Liver (tissue), 9 donors: ENCODE results near the gene RNGTT. TPM values are rescaled to one million over a fixed set of nuclear protein-coding genes. Genes with fewer than 3 reads are reported as not detected.

Experiments
- DNase-seq: peaks from one replicate; pipeline ENCODE4 v3.0.0-alpha.2; 2017; ENCODE audit warnings: low spot score
- H3K27ac ChIP-seq, 2 donors: one replicate each; pipeline ENCODE4 v1.7.0; 2013; ENCODE audit warnings: inconsistent platforms in 2 of 2, low read length in 2 of 2, control low read depth in 1 of 2, low read depth in 1 of 2, mild to moderate bottlenecking in 1 of 2
- H3K27me3 ChIP-seq, 4 donors: one replicate each; pipeline versions ENCODE4 v1.6.1 to v1.7.0; 2013; ENCODE audit warnings: low read length in 3 of 4, inconsistent platforms in 1 of 4, mild to moderate bottlenecking in 1 of 4, moderate library complexity in 1 of 4; ENCODE audit not compliant: control insufficient read depth in 4 of 4, insufficient read depth in 4 of 4
- H3K36me3 ChIP-seq, 4 donors: one replicate each; pipeline versions ENCODE4 v1.6.1 to v1.7.0; 2013; ENCODE audit warnings: low read length in 3 of 4, mild to moderate bottlenecking in 3 of 4, low read depth in 1 of 4, moderate library complexity in 1 of 4; ENCODE audit not compliant: control insufficient read depth in 4 of 4, insufficient read depth in 3 of 4
- H3K4me1 ChIP-seq, 4 donors: one replicate each; pipeline versions ENCODE4 v1.6.1 to v1.7.0; 2013; ENCODE audit warnings: low read length in 3 of 4, mild to moderate bottlenecking in 3 of 4, moderate library complexity in 1 of 4; ENCODE audit not compliant: control insufficient read depth in 4 of 4, insufficient read depth in 4 of 4
- H3K4me3 ChIP-seq, 3 donors: one replicate each; pipeline versions ENCODE4 v1.6.1 to v1.7.0; 2013; ENCODE audit warnings: low read length in 3 of 3, control low read depth in 1 of 3, low read depth in 1 of 3, mild to moderate bottlenecking in 1 of 3
- H3K9ac ChIP-seq, 2 donors: one replicate each; pipeline ENCODE4 v1.7.0; 2013; ENCODE audit warnings: low read length in 2 of 2, mild to moderate bottlenecking in 2 of 2, moderate library complexity in 2 of 2, control low read depth in 1 of 2, low read depth in 1 of 2
- H3K9me3 ChIP-seq, 4 donors: one replicate each; pipeline versions ENCODE4 v1.6.1 to v1.7.0; 2013; ENCODE audit warnings: low read length in 3 of 4; ENCODE audit not compliant: control insufficient read depth in 4 of 4
- EGR1 ChIP-seq, 2 donors: IDR thresholded peaks; 2 replicates each; pipeline ENCODE4 v1.6.1; 2016 to 2018; ENCODE audit warnings: antibody characterized with exemption in 2 of 2, low read depth in 2 of 2
- FOXA1 ChIP-seq: IDR thresholded peaks from 2 replicates; pipeline ENCODE4 v1.6.1; 2016; ENCODE audit warnings: antibody characterized with exemption
- FOXA2 ChIP-seq: IDR thresholded peaks from 2 replicates; pipeline ENCODE4 v1.6.1; 2016; ENCODE audit warnings: antibody characterized with exemption
- GABPA ChIP-seq, 2 donors: IDR thresholded peaks in 1 of 2; conservative IDR thresholded peaks in 1 of 2; 2 replicates each; pipeline ENCODE4 v1.6.1; 2016; ENCODE audit warnings: antibody characterized with exemption in 2 of 2, mild to moderate bottlenecking in 1 of 2, moderate library complexity in 1 of 2
- HNF4A ChIP-seq, 2 donors: conservative IDR thresholded peaks; 2 replicates each; pipeline ENCODE4 v1.6.1; 2016; ENCODE audit warnings: antibody characterized with exemption in 2 of 2, mild to moderate bottlenecking in 2 of 2
- HNF4G ChIP-seq: IDR thresholded peaks from 2 replicates; pipeline ENCODE4 v1.6.1; 2016; ENCODE audit warnings: antibody characterized with exemption
- JUND ChIP-seq, 2 donors: IDR thresholded peaks; 2 replicates each; pipeline ENCODE4 v1.6.1; 2016; ENCODE audit warnings: antibody characterized with exemption in 2 of 2
- NR2F2 ChIP-seq: IDR thresholded peaks from 2 replicates; pipeline ENCODE4 v1.6.1; 2016; ENCODE audit warnings: antibody characterized with exemption
- REST ChIP-seq: IDR thresholded peaks from 2 replicates; pipeline ENCODE4 v1.6.1; 2016; ENCODE audit warnings: antibody characterized with exemption, mild to moderate bottlenecking
- SP1 ChIP-seq: IDR thresholded peaks from 2 replicates; pipeline ENCODE4 v1.6.1; 2018; ENCODE audit warnings: antibody characterized with exemption, mild to moderate bottlenecking
- TAF1 ChIP-seq: conservative IDR thresholded peaks from 2 replicates; pipeline ENCODE4 v1.6.1; 2016; ENCODE audit warnings: antibody characterized with exemption, mild to moderate bottlenecking
- YY1 ChIP-seq: IDR thresholded peaks from 2 replicates; pipeline ENCODE4 v1.6.1; 2016; ENCODE audit warnings: antibody characterized with exemption, mild to moderate bottlenecking
- ZBTB33 ChIP-seq: IDR thresholded peaks from 2 replicates; pipeline ENCODE4 v1.6.1; 2016; ENCODE audit warnings: antibody characterized with exemption
- WGBS: extraction: QIAGEN DNeasy Blood & Tissue Kit; methylation state at CpG from one replicate; pipeline ENCODE4 v1.1.7; 2013; 5-methylcytosine and 5-hydroxymethylcytosine counted together
- polyA plus RNA-seq, 2 donors: library from polyadenylated mRNA; stranded (reverse) in 1 of 2; unstranded in 1 of 2; fragments of 200-250 nt in 1 of 2; fragments of >200 nt in 1 of 2; fragmentation: Nextera tagmentation in 1 of 2; extraction: Ambion mirVana in 1 of 2; gene quantifications; one replicate each; pipeline versions ENCODE4 v1.2.1 to v1.2.3, GENCODE V29; 2013 to 2015
- total RNA-seq, 2 donors: library from RNA; depleted of rRNA; stranded (reverse); fragments of >200 nt; gene quantifications; one replicate each; pipeline ENCODE4 v1.2.3, GENCODE V29; 2014
- TF ChIP-seq, protein P1 (sequence below): IDR thresholded peaks from 2 replicates; pipeline ENCODE4 v1.6.1; 2016; ENCODE audit warnings: antibody characterized with exemption
- TF ChIP-seq, protein P2 (sequence below): fragments of 150-350 bp; IDR thresholded peaks from 2 replicates; pipeline ENCODE4 v1.5.1; 2017; ENCODE audit warnings: improper control_type of control experiment, low read depth, low read length; ENCODE audit not compliant: missing input control
- donor health status: healthy.
- donor health status: healthy.
- donor health status: healthy.
- donor health status: healthy.
- donor health status: healthy.

RNGTT gene
- total and polyA plus RNA-seq, 4 donors, result 4.1 to 20.8 (median 7.2) TPM

DNA sequence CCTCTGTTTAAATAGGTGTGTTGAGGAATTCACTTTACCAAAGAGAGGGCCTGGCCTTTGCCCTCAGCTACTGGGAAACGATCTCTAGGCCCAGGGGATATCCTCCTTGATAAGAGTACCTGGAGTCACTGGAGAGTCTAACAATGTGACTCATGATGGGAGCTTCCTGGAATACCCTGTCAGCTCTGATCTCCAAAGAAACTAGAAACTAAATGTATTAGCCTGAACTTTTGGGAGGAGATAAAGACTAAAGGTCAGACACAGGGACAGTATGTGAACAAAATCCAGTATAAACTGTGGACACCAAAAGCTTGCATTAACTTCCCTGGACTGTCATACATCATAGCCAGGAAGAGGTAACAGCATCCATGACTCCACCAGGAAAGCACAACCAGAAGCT is 148.5 kb downstream of the RNGTT start:
- 50% methylated on average over 1 of the region's 1 CpG for WGBS
- Histone ChIP-seq H3K4me1 (peaks cover 2 to 17% (median 4%) of the 10 kb centered on the region in 4 donors), H3K9me3 (no peaks in the 10 kb centered on the region), H3K9ac (no peak overlapping the region), H3K4me3 (no peak overlapping the region), H3K27me3 (no peaks in the 10 kb centered on the region), H3K27ac (peak overlapping the region in 1 of 2 donors; percentile 31), H3K36me3 (no peaks in the 10 kb centered on the region)
- TF ChIP-seq HNF4A (conservative IDR thresholded peaks at IDR 0.05) (peak; percentile 20 to 28), GABPA (IDR thresholded peaks at IDR 0.05 in 1 of 2, conservative IDR thresholded peaks at IDR 0.05 in 1 of 2) (no peak), NR2F2 (peak; percentile 28), SP1 (no peak)
- DNase-seq, result no peak

DNA sequence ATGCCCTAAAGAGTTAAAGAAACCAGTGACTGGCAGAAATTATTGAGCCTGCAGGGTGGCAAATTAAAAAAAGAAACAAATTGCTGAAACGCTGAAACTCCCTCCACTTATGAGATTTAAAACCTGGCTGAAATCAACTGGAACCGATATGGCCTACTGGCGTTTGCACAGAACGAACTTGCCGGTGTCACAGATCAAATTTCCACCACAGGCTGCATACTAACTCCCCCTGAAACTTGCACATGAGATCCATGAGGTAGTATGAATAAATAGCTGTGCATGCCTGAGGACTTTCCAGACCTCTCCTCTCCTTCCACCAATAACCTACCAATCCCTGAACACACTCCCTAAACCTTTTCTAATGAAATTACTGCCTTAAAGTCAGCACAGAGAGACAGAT is 150.4 kb downstream of the RNGTT start:
- WGBS, result 90% methylated on average over 5 of the region's 5 CpGs
- DNase-seq, result no peak
- Histone ChIP-seq H3K9me3 (no peaks in the 10 kb centered on the region), H3K4me1 (peaks cover 2 to 17% (median 4%) of the 10 kb centered on the region in 4 donors), H3K27me3 (no peaks in the 10 kb centered on the region), H3K9ac (no peak overlapping the region), H3K27ac (no peak overlapping the region), H3K36me3 (no peaks in the 10 kb centered on the region), H3K4me3 (no peak overlapping the region)
- TF ChIP-seq FOXA1 (no peak), SP1 (no peak), ZBTB33 (no peak), HNF4A (conservative IDR thresholded peaks at IDR 0.05) (no peak), REST (no peak), TAF1 (no peak), FOXA2 (no peak), YY1 (no peak), HNF4G (no peak), JUND (IDR thresholded peaks at IDR 0.05) (no peak), EGR1 (IDR thresholded peaks at IDR 0.05; ENCODE audit: low read depth in 2 of 2) (no peak)
- TF ChIP-seq, protein P1, sequence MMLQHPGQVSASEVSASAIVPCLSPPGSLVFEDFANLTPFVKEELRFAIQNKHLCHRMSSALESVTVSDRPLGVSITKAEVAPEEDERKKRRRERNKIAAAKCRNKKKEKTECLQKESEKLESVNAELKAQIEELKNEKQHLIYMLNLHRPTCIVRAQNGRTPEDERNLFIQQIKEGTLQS, result no peak
- TF ChIP-seq, protein P2, sequence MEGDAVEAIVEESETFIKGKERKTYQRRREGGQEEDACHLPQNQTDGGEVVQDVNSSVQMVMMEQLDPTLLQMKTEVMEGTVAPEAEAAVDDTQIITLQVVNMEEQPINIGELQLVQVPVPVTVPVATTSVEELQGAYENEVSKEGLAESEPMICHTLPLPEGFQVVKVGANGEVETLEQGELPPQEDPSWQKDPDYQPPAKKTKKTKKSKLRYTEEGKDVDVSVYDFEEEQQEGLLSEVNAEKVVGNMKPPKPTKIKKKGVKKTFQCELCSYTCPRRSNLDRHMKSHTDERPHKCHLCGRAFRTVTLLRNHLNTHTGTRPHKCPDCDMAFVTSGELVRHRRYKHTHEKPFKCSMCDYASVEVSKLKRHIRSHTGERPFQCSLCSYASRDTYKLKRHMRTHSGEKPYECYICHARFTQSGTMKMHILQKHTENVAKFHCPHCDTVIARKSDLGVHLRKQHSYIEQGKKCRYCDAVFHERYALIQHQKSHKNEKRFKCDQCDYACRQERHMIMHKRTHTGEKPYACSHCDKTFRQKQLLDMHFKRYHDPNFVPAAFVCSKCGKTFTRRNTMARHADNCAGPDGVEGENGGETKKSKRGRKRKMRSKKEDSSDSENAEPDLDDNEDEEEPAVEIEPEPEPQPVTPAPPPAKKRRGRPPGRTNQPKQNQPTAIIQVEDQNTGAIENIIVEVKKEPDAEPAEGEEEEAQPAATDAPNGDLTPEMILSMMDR, result no peak
